DND-41 (cell line): ENCODE data around the gene PCNX1.
"Not testable (repeated sequence)": the region's sequence is repeated elsewhere in the genome, so short reads cannot be mapped to it uniquely, and the experiment has no call there.

Experiments used
- EZH2 ChIP-seq: IDR thresholded peaks from 3 replicates; pipeline ENCODE4 v1.6.1; 2012; ENCODE audit warnings: borderline replicate concordance, low read depth, mild to moderate bottlenecking, moderate library complexity, low read length, inconsistent platforms; ENCODE audit not compliant: severe bottlenecking
- TF ChIP-seq, protein P1 (sequence below): IDR thresholded peaks from 2 replicates; pipeline ENCODE4 v1.5.1; 2012; ENCODE audit warnings: borderline replicate concordance, low read length, moderate library complexity, mild to moderate bottlenecking; ENCODE audit not compliant: poor library complexity, severe bottlenecking; ENCODE audit errors: extremely low read depth

DNA sequence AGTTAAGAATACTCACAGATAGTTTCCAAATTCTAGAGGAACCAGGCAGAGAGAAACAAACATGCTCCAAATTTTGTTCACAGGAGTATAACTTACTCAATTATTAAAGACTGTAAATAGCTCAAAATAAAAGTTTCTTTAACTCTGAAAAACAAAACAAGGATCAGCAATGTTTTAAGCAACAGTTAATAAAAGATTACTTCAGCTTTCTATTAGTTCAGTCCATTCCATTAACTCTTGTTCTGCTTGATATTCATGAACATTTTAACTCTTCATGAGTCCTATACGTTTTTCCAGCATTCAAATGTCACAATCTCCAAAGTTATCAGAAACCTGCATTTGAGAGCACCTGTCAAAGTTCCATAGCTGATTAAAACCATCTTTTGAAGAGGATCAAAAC lies 40.3 kb upstream of the PCNX1 start:
- TF ChIP-seq, protein P1, sequence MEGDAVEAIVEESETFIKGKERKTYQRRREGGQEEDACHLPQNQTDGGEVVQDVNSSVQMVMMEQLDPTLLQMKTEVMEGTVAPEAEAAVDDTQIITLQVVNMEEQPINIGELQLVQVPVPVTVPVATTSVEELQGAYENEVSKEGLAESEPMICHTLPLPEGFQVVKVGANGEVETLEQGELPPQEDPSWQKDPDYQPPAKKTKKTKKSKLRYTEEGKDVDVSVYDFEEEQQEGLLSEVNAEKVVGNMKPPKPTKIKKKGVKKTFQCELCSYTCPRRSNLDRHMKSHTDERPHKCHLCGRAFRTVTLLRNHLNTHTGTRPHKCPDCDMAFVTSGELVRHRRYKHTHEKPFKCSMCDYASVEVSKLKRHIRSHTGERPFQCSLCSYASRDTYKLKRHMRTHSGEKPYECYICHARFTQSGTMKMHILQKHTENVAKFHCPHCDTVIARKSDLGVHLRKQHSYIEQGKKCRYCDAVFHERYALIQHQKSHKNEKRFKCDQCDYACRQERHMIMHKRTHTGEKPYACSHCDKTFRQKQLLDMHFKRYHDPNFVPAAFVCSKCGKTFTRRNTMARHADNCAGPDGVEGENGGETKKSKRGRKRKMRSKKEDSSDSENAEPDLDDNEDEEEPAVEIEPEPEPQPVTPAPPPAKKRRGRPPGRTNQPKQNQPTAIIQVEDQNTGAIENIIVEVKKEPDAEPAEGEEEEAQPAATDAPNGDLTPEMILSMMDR = not testable (repeated sequence)
- TF ChIP-seq EZH2 = not testable (repeated sequence)
